AG09309 (cell line): ENCODE data around the gene RIPOR3.

Source experiments
- DNase-seq: peaks from one replicate; pipeline ENCODE4 v3.0.0-alpha.2; 2010; ENCODE audit warnings: low read depth
- H3K4me3 ChIP-seq: 2 replicates; pipeline ENCODE4 v1.5.1; 2011; ENCODE audit warnings: mild to moderate bottlenecking, low read depth, low read length, moderate library complexity; ENCODE audit not compliant: control insufficient read depth
- CTCF ChIP-seq: IDR thresholded peaks from 2 replicates; pipeline ENCODE4 v1.5.1; 2011; ENCODE audit warnings: mild to moderate bottlenecking, low read depth, low read length, inconsistent platforms; ENCODE audit not compliant: insufficient read depth, control insufficient read depth; ENCODE audit errors: missing control alignments

The RIPOR3 gene

GRCh38 chr20:50609438-50609989, 81.8 kb downstream of the RIPOR3 start:
- no peak for DNase-seq
- no peak overlapping the region for H3K4me3 ChIP-seq
- TF ChIP-seq CTCF, result no peak

GRCh38 chr20:50608750-50609104, 82.6 kb downstream of the RIPOR3 start:
- no peak for TF ChIP-seq CTCF
- DNase-seq, result no peak
- no peak overlapping the region for H3K4me3 ChIP-seq

- no peak overlapping the region for H3K4me3 ChIP-seq
- no peak for DNase-seq
- TF ChIP-seq CTCF, result no peak
Observed at GRCh38 chr20:50607850-50608749, 83.2 kb downstream of the RIPOR3 start.

- DNase-seq, result no peak
- TF ChIP-seq CTCF, result no peak
- no peak overlapping the region for H3K4me3 ChIP-seq
Observed at GRCh38 chr20:50607436-50607835, 83.9 kb downstream of the RIPOR3 start.

- TF ChIP-seq CTCF, result no peak
- H3K4me3 ChIP-seq, result no peak overlapping the region
- DNase-seq, result no peak
Observed at GRCh38 chr20:50605136-50605535, 86.2 kb downstream of the RIPOR3 start.

GRCh38 chr20:50604451-50604850, 86.9 kb downstream of the RIPOR3 start:
- no peak for TF ChIP-seq CTCF
- no peak overlapping the region for H3K4me3 ChIP-seq
- no peak for DNase-seq
